Testis (tissue), 2 donors: ENCODE results near the gene TBX6.

ENCODE experiments used
- CTCF ChIP-seq, 3 experiments: fragments of 450-650 bp in 2 of 3; fragments of 200-600 bp in 1 of 3; sonication (generic) in 1 of 3; IDR thresholded peaks; one replicate each; pipeline ENCODE4 v1.5.1; 2016 to 2019; ENCODE audit warnings: antibody characterized with exemption in 3 of 3, mild to moderate bottlenecking in 2 of 3, moderate library complexity in 1 of 3
- POLR2A ChIP-seq: fragments of 450-650 bp; IDR thresholded peaks from one replicate; pipeline ENCODE4 v1.6.1; 2017; ENCODE audit warnings: antibody characterized with exemption, mild to moderate bottlenecking, moderate library complexity

GRCh38 chr16:30053376-30054015, 38.2 kb downstream of the TBX6 start:
- TF ChIP-seq CTCF (IDR thresholded peaks at IDR 0.05) (no peak), POLR2A (no peak)
